ENCODE measurements around the gene GPSM1. TPM values are rescaled to one million over a fixed set of nuclear protein-coding genes. Genes with fewer than 3 reads are reported as not detected.
"Not testable (repeated sequence)": the region's sequence is repeated elsewhere in the genome, so short reads cannot be mapped to it uniquely, and the experiment has no call there.

The GPSM1 gene
- polyA plus RNA-seq, 10 donors, result 15.9 to 30.8 (median 21.0) TPM

DNA sequence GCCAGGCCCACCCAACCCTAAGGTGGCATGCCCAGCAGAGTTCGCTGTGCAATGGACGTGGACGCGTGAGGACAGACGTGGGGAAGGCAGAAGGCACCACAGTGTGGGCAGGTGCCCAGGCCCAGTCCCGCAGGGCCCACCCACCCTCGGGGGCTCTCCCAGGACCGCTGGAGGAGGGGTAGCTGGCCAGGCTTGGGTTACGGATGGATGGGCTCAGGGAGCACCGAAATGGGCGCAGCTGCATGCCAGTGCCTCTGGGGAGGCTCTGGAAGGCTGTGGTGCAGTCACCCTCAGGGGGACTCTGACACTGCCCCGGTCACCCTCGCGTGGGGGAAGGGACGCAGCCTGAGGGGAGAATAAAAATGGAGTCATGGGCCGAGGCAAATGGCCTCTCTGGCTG, 9.6 kb upstream of the GPSM1 start:
- DNase-seq, result no peak

DNA sequence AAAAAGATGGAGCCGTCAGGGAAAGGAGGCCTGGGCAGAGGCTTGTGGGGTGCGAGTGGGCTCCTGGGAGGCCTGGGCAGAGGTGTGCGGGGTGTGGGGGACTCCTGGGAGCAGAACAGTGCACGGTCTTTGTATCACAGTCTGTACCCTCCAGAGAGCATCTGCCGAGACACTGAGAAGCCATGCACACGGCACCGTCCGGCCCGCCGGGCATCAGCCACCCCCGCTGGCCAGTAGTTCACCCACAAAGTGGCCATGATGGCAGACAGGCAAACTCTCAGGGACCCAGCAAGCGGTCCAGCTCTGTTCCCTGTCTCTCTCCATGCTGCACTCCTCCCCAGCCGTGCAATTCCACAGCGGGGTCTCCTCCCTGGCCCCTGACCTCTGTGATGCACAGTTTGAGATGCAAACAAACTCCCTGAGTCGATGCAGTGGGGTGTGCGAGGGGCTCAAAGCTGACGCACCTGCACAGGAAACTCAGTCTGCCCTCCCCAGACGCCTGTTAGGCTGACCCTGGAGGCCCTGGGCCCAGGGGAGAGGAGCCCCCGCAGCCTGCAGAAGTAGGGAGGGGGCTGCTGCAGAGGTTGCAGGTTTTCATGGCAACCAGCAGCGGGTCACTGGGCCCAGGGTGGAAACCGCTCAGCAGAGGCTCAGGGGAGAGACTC, 9.1 kb upstream of the GPSM1 start:
- DNase-seq, result no peak

DNA sequence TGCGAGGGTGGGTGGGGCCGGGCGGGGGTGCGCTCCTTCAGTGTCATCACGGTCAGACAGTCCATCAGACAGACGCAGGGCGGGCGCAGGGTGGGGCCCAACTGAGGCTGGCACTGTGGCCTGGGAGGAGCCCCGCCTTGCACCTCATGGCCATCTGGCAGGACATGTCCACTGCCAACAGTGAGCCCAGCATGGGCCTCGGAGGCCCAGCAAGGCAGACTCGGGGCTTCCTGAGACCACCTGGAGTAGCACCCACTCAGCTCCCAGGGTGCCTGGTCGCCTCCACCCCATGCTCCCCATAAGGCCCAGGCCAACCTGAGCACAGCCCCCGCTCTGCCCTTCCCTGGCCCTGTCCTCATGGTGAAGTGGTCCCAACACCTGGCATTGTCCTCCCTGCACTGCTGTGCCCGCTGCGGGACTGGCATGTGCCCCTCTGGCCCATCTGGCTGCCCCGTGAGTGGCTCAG, 8.5 kb upstream of the GPSM1 start:
- DNase-seq, result no peak

DNA sequence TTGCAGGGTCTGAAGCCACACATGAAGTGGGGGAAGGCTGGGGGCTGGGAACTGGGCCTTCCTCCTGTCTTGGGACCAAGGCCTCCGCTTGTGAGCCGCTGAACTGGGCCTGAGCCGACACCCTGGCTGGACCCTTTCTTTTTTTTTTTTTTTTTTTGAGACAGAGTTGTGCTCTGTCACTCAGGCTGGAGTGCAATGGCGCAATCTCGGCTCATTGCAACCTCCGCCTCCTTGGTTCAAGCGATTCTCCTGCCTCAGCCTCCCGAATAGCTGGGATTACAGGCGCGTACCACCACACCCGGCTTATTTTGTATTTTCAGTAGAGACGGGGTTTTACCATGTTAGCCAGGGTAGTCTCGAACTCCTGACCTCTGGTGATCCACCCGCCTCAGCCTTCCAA, 8.1 kb upstream of the GPSM1 start:
- DNase-seq, result not testable (repeated sequence)

DNA sequence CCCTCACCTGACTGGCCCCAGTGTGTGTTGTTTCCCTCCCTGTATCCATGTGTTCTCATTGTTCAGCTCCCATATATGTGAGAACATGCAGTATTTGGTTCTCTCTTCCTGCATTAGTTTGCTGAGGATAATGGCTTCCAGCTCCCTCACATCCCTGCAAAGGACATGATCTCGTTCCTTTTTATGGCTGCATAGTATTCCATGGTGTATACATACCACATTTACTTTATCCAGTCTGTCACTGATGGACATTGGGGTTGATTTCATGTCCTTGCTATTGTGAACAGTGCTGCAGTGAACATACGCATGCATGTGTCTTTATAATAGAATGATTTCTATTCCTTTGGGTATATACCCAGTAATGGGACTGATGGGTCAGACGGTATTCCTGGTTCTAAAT, 7.4 kb upstream of the GPSM1 start:
- DNase-seq, result not testable (repeated sequence)

DNA sequence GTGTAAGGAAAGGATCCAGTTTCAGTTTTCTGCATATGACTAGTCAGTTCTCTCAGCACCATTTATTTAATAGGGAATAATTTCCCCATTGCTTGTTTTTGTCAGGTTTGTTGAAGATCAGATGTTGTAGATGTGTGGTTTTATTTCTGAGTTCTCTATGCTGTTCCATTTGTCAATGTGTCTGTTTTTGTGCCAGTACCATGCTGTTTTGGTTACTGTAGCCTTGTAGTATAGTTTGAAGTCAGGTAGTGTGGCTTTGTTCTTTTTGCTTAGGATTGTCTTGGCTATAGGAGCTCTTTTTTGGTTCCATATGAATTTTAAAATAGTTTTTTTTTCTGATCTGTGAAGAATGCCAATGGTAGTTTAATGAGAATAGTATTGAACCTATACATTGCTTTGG, 6.4 kb upstream of the GPSM1 start:
- not testable (repeated sequence) for DNase-seq

DNA sequence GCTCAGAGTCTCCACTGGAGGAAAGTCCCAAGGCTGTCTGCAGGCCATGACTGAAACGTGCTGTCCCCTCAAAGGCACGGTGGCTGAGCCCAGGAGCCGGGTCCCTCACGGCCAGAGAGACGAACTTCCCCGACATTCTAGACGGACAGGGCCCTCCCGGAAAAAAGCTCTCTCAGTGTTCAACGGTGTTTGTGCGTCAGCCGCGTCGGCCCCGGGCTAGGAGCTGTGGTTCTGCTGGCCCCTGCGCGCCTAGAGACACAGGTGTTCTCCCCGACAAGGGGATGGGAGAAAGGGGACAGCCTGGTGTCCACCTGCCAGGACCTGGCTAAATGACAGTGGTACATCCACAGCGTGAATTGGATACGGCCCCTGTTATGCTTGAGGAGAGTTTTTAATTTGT, 5.8 kb upstream of the GPSM1 start:
- no peak for DNase-seq

DNA sequence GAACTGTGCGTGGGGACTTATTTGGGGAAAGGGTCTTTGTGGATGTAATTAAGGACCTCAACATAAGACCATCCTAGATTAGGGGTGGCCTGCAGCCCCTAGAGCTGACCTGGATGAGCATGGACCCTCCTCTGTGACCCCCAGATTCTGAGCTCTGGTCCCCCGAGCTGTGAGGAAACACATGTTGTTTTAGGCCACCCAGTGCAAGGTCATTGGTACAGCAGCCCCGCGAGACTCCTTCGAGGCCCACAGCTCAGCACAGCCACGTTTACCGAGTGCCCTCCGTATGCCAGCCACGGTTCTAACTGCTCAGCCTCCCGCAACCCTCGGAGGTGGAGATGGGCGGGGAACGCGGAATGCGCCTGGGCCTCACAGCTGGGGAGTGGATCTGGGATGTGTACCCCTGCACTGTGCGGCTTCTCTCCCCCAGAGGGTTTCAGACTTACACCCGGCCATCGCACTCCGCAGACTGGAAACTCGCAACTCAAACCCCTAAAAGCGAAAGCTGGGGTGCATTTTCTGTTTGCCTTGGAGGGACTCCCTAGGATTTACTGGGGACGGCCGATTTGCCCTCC, 4.5 kb upstream of the GPSM1 start:
- no peak for DNase-seq

DNA sequence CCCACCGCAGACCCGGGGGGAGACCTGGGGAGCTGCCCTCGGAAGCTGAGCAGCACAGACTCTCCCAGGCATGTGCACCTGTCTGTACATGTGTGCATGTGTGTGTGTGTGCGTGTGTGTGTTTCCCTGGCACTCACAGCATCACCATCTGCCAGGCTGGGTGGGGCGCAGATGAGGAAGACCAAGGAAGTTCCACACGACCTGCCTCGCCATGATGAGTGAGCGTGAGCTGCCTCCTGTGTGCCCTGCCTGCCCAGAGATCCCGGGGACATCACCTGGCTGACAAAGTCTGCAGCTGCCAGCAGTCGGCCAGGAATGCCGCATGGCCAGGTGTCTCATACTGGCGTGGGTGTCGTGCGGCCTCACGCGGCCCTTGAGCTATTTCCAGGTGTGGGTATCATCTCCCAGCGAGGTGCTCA, 4.0 kb upstream of the GPSM1 start:
- DNase-seq, result no peak

DNA sequence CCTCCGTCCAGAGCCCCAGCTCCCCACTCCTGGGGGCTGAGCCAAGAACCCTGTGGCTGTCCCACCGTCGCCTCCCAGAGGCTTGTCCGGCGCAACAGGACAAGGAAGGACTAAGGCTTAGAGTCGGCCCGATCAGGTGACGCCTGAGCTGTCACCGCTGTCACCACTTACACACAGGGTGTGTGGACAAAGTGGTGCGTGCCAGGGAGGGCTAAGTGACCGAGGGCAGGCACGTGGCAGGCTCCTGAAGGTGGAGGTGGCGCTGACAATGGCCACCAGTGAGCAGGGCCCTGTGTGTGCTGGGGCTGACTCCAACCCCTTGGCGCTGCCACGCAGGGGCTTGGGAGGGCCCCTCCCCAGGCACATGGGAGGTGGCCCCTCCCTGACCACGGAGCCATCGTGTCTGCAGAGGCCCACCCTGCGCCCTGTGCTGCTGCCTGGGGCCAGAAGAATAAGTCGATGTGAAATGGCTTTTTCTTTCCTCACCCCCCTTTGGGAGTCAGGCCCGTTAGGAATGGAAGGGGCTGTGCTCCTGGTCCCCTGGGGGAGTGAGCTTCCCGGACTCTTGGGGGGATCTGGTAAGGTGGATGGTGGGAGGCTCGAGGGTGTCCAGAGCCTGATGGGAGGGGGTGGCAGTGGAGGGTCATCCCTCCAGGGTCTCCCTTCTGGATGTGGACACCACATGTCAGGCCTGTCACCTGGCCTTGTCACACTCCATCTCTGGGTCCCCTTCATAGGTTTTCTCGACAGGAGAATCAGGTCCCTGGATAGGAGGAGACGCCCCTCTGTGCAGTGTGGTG, 2.6 kb upstream of the GPSM1 start:
- no peak for DNase-seq

DNA sequence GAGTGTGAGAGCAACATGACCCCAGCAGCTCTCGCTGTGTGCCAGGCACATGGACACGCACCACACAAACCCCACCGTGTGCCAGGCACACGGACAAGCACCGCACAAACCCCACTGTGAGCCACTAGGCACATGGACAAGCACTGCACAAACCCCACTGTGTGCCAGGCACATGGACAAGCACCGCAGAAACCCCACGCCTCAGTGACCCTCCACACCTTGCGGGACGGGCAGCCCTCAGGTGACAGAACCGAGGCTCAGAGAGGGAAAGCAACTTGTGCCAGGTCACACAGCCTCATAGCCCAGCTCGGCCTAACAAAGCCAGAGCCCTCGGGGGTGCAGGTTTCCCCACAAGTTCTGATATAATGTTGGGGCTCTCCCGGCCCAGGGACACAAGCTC, 2.0 kb upstream of the GPSM1 start:
- DNase-seq, result no peak

DNA sequence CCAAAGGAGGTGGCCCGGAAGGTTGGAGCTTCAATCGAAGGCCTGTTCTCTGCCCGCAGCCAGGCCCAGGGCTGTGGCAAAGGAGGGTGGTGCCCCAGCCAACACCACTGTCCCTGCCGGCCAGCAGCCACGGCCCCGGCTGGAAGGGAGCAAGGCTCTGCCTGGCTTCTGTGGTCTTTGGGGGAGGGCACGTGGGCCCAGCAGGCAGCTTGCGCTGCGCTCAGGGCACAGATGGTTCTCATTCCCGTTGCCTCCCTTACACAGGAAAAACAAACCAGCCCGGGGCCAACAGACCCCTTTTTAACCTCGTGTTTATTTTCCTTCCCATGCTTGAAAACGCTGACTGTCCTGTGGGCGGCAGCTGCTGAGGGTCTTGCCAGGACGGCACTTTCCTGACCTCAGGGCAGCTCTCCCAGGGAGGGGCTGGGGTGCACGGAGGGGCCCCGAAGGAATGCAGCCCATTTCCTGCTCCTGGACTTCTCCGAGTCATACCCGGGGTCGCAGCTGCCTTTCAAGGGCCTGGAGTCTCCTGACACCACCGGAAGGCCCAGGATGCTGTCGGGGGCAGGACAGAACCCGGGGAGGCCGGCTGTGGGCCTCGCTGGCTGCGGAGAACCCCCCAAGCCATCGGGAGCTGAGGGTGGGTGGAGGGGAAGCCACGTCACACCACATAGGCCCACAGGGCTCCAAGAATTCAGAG, 1.1 kb upstream of the GPSM1 start:
- DNase-seq, result peak in 2 of 3 donors; percentile 51 to 71

DNA sequence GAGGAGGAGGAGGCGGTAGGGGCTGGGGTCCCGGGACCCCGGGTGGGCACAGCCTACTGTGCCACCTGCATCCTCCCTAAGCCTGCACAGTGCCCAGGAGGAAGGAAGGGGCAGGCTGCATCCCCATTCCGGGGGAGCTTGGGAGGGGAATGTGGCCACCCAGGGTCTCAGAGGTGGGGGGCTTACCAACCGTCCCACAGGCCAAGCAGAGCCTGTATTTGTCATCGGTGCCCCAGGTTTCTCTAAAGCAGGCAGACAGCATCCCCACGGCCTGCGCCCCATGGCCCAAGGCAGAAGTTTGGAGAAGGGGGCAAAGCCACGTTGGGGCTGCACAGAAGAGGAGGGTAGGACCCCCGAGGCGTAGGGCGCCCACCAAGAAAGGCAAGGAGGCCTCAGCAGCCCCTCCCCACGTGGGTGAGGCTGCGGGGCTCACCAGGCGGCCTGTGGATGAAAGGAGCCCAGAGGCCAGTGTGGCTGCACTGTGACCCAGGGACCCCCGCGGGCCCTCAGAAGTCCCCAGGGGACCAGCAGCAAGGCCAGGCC, 507 bp upstream of the GPSM1 start:
- DNase-seq, result no peak

DNA sequence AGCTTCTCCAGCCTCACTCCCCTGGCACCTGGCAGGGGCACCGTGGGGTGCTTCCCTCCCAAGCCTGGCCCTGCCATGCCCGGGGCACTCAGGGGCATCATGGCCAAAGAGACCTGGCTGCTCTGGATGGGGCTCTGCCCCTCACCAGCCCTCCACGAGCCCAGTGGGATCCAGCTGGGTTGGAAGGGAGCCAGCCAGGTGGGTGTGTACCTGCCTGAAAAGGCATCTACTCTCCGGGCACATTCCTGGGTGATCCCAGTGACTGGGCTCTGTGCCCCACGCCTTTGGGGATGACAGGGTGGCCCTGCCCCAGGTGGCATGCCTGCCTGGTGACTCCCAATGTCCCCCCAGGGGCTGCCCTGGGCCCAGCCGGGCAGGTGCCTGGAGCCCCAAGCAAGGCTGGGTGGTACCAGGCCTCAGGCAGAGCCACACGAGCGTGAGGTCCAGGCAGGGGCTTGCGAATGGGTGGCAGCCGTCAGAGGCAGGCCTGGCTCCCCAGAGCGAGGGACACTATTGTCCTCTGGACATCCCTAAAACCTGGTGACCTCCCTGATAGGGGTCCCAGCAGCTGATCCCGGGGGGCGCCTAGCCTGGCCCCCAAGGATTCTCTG, 777 bp downstream of the GPSM1 start:
- no peak for DNase-seq

DNA sequence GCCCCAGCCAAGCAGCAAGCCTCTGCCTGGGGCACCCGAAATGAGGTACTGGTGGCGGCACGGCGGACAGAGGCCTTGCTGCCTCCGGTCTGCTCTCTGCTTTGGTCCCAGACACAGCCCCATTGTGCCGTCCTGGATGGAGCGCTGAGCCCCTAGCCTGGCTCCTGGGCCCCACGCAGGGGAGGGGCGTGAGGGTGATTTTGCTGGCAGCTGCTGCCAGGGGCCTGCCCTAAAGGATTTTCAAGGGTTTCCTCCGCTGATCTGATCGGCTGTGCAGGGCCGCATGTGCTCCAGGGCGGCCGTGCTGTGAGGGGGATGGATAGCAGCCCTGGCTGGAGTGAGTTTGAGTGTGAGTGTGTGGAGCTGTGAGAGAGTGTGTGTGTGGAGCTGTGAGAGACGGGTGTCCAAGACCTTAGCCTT, 1.3 kb downstream of the GPSM1 start:
- DNase-seq, result peak in 1 of 3 donors; percentile 82

DNA sequence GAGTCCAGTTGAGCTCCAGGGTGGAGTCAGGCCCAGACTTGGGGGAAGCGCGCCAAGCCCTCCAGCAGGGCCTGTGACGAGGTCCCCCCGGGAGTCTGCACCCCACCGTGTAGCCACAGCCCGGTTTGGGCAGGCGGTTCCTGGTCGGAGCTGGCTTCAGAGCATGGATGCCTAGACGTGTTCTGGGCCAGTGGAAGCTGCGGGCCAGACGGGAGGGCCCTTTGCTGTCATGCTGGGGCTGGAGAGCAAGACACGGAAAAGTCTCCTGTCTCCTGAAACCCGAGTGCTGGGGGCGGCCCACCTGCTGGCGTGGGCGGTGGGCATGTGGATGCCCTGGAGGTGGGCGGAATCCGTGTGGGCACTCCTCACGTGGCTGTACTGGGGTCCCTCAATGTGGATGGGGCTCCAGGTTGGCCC, 1.9 kb downstream of the GPSM1 start:
- no peak for DNase-seq

DNA sequence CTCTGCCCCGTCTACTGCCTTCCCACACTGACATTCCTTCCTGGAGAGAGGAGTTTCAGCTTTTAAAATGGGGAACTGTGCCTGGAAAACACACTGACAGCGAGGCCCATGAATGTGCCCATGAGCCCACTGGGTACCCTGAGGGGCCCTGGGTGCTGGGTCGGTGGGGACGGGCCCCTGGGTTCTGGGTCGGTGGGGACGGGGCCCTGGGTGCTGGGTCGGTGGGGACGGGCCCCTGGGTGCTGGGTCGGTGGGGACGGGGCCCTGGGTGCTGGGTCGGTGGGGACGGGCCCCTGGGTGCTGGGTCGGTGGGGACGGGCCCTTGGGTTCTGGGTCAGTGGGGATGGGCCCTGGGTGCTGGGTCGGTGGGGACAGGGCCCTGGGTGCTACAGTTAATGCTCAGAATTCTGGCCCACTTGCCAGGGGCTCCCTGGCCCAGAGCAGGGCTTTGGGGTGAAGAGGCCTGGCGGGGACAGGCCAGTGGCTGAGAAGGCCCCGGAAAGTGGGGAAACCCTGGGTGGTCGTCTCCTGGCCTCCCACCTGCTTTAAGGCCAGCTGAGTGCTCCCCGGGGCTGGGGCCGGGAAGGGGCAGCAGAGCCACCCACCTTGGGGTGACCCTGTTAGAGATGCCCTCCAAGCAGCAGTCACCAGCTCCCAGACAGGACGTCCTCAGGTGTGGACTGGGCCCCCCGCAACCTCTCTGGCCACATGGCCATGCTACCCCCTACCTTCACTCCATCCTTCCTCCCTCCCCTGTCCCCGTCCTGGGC, 2.5 kb downstream of the GPSM1 start:
- no peak for DNase-seq

DNA sequence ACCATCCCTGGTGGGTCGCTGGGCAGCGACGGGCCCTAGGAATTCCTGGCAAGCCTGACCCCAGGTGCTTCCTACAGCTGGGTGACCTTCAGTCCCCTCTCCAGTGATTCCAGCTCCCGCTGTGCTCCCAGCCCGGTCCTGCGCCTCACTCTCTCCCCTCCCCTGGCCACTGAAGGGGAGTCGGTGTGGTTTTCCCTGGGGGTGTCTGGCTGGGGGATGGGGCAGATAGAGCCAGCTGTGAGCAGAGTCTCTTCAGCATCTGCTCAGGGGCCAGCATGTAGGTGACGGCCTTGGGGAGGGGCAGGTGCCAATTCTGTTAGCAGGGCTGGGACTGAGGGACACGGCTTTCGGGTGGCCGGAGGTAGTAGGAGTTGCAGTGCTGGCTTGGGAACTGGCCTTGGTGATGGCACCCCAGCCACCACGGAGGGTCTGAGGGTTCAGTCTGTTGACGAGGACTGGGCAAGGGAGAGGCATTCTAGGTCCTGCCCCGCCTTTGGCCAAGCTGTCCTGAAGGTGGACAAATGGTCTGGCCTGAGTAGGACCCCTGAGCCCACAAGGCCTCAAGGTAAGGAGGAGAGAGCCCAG, 3.2 kb downstream of the GPSM1 start:
- no peak for DNase-seq

DNA sequence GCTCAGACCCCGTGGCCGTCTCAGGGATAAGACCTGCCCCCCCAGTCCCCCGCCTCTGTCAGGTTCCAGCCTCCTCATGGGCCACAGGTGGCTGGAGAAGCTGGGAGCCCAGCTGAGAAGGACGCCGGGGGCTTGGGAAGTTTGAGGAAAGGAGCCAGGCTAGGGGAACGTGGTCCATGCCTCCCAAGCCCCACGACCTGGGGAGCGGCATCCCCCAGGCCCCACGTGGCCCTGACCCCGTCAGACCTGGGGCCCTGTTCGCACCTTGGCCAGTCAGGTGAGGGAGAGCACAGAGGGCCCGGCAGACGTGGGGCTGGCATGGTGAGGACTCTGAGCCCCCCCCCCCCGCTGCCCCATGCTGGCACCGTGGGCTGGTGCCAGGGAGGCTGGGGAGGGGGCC, 3.7 kb downstream of the GPSM1 start:
- no peak for DNase-seq
